Activated T-cell treated with anti-CD3 and anti-CD28 coated beads for 48 hours (primary cell): ENCODE data around the gene SMIM9.

Experiments used
- DNase-seq: peaks from one replicate; pipeline ENCODE4 v3.0.0-alpha.2; 2020; ENCODE audit warnings: low read depth

The SMIM9 gene

DNA sequence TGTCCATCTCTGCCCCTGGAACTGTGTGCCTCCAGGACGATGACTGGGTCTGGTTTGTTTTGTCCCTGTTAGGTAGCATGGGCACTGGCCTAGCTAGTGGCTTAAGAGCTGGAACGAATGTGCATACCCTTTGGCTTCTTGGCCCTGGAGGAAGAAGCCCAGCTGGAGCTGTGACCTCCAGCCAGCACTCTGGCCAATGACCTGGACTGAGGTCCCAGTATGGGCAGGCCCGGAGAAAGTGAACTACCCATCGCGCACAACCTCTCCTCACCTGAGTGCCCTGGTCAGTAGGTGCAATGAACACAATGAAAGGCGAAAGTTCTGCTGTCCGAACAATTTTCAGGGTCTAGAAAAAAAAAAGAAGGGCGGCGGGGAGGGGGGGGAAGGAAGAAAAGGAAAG lies 53.5 kb downstream of the SMIM9 start:
- DNase-seq, result no peak

GRCh38 chrX:154779261-154779660 lies 55.2 kb downstream of the SMIM9 start:
- no peak for DNase-seq

- no peak for DNase-seq
Measured at GRCh38 chrX:154776753-154777152, 57.7 kb downstream of the SMIM9 start.

GRCh38 chrX:154775419-154776349 lies 58.8 kb downstream of the SMIM9 start:
- no peak for DNase-seq

GRCh38 chrX:154774622-154775021 lies 59.8 kb downstream of the SMIM9 start:
- no peak for DNase-seq
